Testis (tissue), 3 donors: ENCODE data around the gene SSR2. TPM values are rescaled to one million over a fixed set of nuclear protein-coding genes. Genes with fewer than 3 reads are reported as not detected.
"Not testable (repeated sequence)": the region's sequence is repeated elsewhere in the genome, so short reads cannot be mapped to it uniquely, and the experiment has no call there.

ENCODE experiments used
- DNase-seq: peaks from one replicate; pipeline ENCODE4 v3.0.0-alpha.2; 2019
- H3K27ac ChIP-seq, 2 donors: fragments of 200-600 bp; sonication (generic); one replicate each; pipeline ENCODE4 v1.5.1; 2019
- H3K27me3 ChIP-seq: fragments of 200-600 bp; sonication (generic); one replicate; pipeline ENCODE4 v1.5.1; 2019
- H3K36me3 ChIP-seq: fragments of 200-600 bp; sonication (generic); one replicate; pipeline ENCODE4 v1.5.1; 2017; ENCODE audit warnings: low read depth; ENCODE audit errors: missing control alignments
- H3K4me1 ChIP-seq: fragments of 200-600 bp; sonication (generic); one replicate; pipeline ENCODE4 v1.5.1; 2019
- H3K4me3 ChIP-seq, 2 donors: fragments of 200-600 bp; sonication (generic); one replicate each; pipeline ENCODE4 v1.5.1; 2017 to 2019
- H3K9me3 ChIP-seq: fragments of 200-600 bp; sonication (generic); one replicate; pipeline ENCODE4 v1.5.1; 2017
- CTCF ChIP-seq, 3 experiments: fragments of 450-650 bp in 2 of 3; fragments of 200-600 bp in 1 of 3; sonication (generic) in 1 of 3; IDR thresholded peaks; one replicate each; pipeline ENCODE4 v1.5.1; 2016 to 2019; ENCODE audit warnings: antibody characterized with exemption in 3 of 3, mild to moderate bottlenecking in 2 of 3, moderate library complexity in 1 of 3
- POLR2A ChIP-seq: fragments of 450-650 bp; IDR thresholded peaks from one replicate; pipeline ENCODE4 v1.6.1; 2017; ENCODE audit warnings: antibody characterized with exemption, mild to moderate bottlenecking, moderate library complexity
- WGBS, 2 donors: methylation state at CpG; one replicate each; pipeline ENCODE4 v1.1.5; 2018; 5-methylcytosine and 5-hydroxymethylcytosine counted together
- intact Hi-C: fragments of 100-400 bp; cut with DNase I; formaldehyde crosslinking; loops from one replicate; pipeline ENCODE4 v1.15.1; 2023; ENCODE audit warnings: low total_unique reads
- polyA plus RNA-seq: library from polyadenylated mRNA; stranded (reverse); fragments of 350-450 nt; fragmentation: Illumina TruSeq; extraction: RNeasy Lipid Tissue Mini Kit (QIAGEN cat#74804); gene quantifications from one replicate; pipeline ENCODE4 v1.2.3, GENCODE V29; 2014; ENCODE audit warnings: low read depth, low replicate concordance; ENCODE audit not compliant: insufficient read depth
- total RNA-seq, 2 donors: library from RNA; depleted of rRNA; stranded (reverse); fragments of >200 nt; gene quantifications; one replicate each; pipeline ENCODE4 v1.2.3, GENCODE V29; 2016

Gene SSR2
- total and polyA plus RNA-seq, 3 donors from 2014 or later: 170 to 289 (median 216) TPM

- WGBS, 2 donors: 74 to 93% methylated on average over 6 of the region's 6 CpGs
- TF ChIP-seq POLR2A: no peak
- no peak for TF ChIP-seq CTCF (IDR thresholded peaks at IDR 0.05)
- intact Hi-C loops: no loop called here
- Histone ChIP-seq H3K36me3 (no peaks in the 10 kb centered on the region), H3K27me3 (no peaks in the 10 kb centered on the region), H3K4me1 (no peaks in the 10 kb centered on the region), H3K4me3 (no peak overlapping the region), H3K27ac (no peak overlapping the region), H3K9me3 (no peaks in the 10 kb centered on the region)
- DNase-seq: no peak
Observed at GRCh38 chr1:155990005-155990739, 30.6 kb downstream of the SSR2 start.

- H3K4me3 ChIP-seq: no peak overlapping the region
- WGBS, 2 donors: 27 to 33% methylated on average over 7 to 9 of the region's 9 CpGs
Observed at GRCh38 chr1:155989242-155990004, 31.3 kb downstream of the SSR2 start.

GRCh38 chr1:155984903-155985645 lies 35.7 kb downstream of the SSR2 start:
- H3K27me3 ChIP-seq, H3K9me3 ChIP-seq, DNase-seq, H3K36me3 ChIP-seq, H3K27ac ChIP-seq, H3K4me1 ChIP-seq, intact Hi-C loops, H3K4me3 ChIP-seq: not testable (repeated sequence)
- WGBS, 2 donors: 88 to 89% methylated on average over 11 of the region's 11 CpGs

More at GRCh38 chr1:155989242-155990004, 31.3 kb downstream of the SSR2 start:
- Histone ChIP-seq H3K4me1 (no peaks in the 10 kb centered on the region), H3K9me3 (no peaks in the 10 kb centered on the region), H3K27ac (peak overlapping the region in 1 of 2 donors; percentile 10), H3K27me3 (no peaks in the 10 kb centered on the region), H3K36me3 (no peaks in the 10 kb centered on the region)
- intact Hi-C loops: no loop called here
- peak; percentile 72 for DNase-seq
- TF ChIP-seq CTCF (IDR thresholded peaks at IDR 0.05) (peak; percentile 94 to 96 (median 96)), POLR2A (no peak)

GRCh38 chr1:155984341-155984740 lies 36.4 kb downstream of the SSR2 start:
- Histone ChIP-seq H3K9me3 (no peaks in the 10 kb centered on the region), H3K36me3 (no peaks in the 10 kb centered on the region), H3K4me1 (peaks cover 6% of the 10 kb centered on the region), H3K4me3 (no peak overlapping the region), H3K27me3 (no peaks in the 10 kb centered on the region), H3K27ac (no peak overlapping the region)
- DNase-seq: no peak
- WGBS, 2 donors: 86 to 87% methylated on average over 4 to 7 of the region's 7 CpGs
- intact Hi-C loops: no loop called here
- TF ChIP-seq POLR2A (no peak), CTCF (IDR thresholded peaks at IDR 0.05) (no peak)
